Effector memory CD4-positive, alpha-beta T cell (primary cell): ENCODE data around the gene SNX19.

Source experiments
- DNase-seq, 3 donors: peaks; one replicate each; pipeline ENCODE4 v3.0.0-alpha.2; 2020
- H3K27ac ChIP-seq: 2 replicates; pipeline ENCODE4 v1.7.0; 2013; ENCODE audit warnings: mild to moderate bottlenecking, low read length, moderate library complexity; ENCODE audit not compliant: insufficient read depth, poor library complexity, severe bottlenecking
- H3K27me3 ChIP-seq: replicated peaks from 2 replicates; pipeline ENCODE4 v1.7.0; 2013; ENCODE audit warnings: mild to moderate bottlenecking, low read length; ENCODE audit not compliant: insufficient read depth, control insufficient read depth, poor library complexity, severe bottlenecking
- H3K36me3 ChIP-seq: 2 replicates; pipeline ENCODE4 v1.7.0; 2013; ENCODE audit warnings: mild to moderate bottlenecking, low read length, moderate library complexity; ENCODE audit not compliant: control insufficient read depth, insufficient read depth
- H3K4me1 ChIP-seq: 2 replicates; pipeline ENCODE4 v1.7.0; 2013; ENCODE audit warnings: low read length, mild to moderate bottlenecking; ENCODE audit not compliant: control insufficient read depth, insufficient read depth, poor library complexity, severe bottlenecking
- H3K4me3 ChIP-seq: 2 replicates; pipeline ENCODE4 v1.7.0; 2013; ENCODE audit warnings: low read length, low read depth, mild to moderate bottlenecking; ENCODE audit not compliant: insufficient read depth, poor library complexity, severe bottlenecking
- H3K9me3 ChIP-seq: 2 replicates; pipeline ENCODE4 v1.7.0; 2013; ENCODE audit warnings: mild to moderate bottlenecking, low read length, moderate library complexity; ENCODE audit not compliant: control insufficient read depth

The SNX19 gene

DNA sequence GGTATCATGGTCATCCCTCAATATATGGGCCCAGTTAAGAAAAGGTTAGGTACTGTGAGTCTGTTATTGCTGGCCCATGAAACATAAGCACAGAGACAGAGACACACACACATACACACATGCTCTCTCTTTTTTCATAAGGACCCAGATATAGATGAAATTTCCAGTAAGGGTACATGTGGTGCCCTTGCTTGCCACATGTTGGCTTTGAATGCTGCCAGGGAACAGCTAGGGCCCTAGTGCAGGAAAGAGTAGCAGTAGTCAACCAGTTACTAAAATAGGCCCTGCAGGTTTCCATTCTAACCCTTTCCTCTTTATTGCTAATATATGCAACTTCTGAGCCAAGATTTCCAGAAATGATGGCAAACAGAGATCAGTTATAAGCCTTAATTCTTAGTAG lies 9.1 kb downstream of the SNX19 start:
- no peaks in the 10 kb centered on the region for H3K27me3 ChIP-seq
- no peak overlapping the region for H3K4me3 ChIP-seq
- H3K9me3 ChIP-seq: no peaks in the 10 kb centered on the region
- H3K27ac ChIP-seq: no peak overlapping the region
- no peak for DNase-seq
- peaks cover 78% of the 10 kb centered on the region for H3K36me3 ChIP-seq
- no peaks in the 10 kb centered on the region for H3K4me1 ChIP-seq

- H3K27me3 ChIP-seq: no peaks in the 10 kb centered on the region
- H3K4me3 ChIP-seq: no peak overlapping the region
- H3K4me1 ChIP-seq: no peaks in the 10 kb centered on the region
- no peak overlapping the region for H3K27ac ChIP-seq
- H3K9me3 ChIP-seq: no peaks in the 10 kb centered on the region
- no peak for DNase-seq
- H3K36me3 ChIP-seq: peaks cover 85% of the 10 kb centered on the region
These were observed 9.7 kb downstream of the SNX19 start for GRCh38 chr11:130906616-130907015.

DNA sequence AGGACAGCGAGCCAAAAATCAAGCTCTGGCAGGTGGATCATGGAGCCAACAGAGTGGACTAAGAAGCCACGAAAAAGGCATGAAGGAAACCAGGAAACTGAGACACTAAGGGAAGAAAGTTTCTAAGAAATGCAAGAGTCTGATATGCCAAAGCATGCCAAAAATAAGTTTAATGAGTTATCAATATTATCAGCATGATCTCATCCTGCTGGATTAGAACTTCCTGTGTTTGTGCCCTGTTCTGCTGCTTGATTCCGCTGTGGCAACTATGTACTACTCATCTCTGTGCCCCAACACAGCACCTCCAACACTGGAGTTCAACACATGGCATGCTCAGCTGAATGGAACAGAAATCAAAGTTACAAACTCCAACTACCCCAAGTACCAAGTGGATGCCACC lies 10.8 kb downstream of the SNX19 start:
- Histone ChIP-seq H3K27me3 (no peaks in the 10 kb centered on the region), H3K4me1 (no peaks in the 10 kb centered on the region), H3K9me3 (no peaks in the 10 kb centered on the region), H3K27ac (no peak overlapping the region), H3K36me3 (peaks cover 94% of the 10 kb centered on the region), H3K4me3 (no peak overlapping the region)
- DNase-seq: no peak

GRCh38 chr11:130904380-130904779 lies 11.9 kb downstream of the SNX19 start:
- no peaks in the 10 kb centered on the region for H3K4me1 ChIP-seq
- H3K9me3 ChIP-seq: no peaks in the 10 kb centered on the region
- no peaks in the 10 kb centered on the region for H3K27me3 ChIP-seq
- no peak for DNase-seq
- H3K4me3 ChIP-seq: no peak overlapping the region
- H3K36me3 ChIP-seq: peaks cover 94% of the 10 kb centered on the region
- H3K27ac ChIP-seq: no peak overlapping the region

GRCh38 chr11:130902380-130902779 lies 13.9 kb downstream of the SNX19 start:
- no peak for DNase-seq
- Histone ChIP-seq H3K4me3 (no peak overlapping the region), H3K36me3 (peaks cover 97% of the 10 kb centered on the region), H3K27me3 (no peaks in the 10 kb centered on the region), H3K27ac (no peak overlapping the region), H3K9me3 (no peaks in the 10 kb centered on the region), H3K4me1 (no peaks in the 10 kb centered on the region)

DNA sequence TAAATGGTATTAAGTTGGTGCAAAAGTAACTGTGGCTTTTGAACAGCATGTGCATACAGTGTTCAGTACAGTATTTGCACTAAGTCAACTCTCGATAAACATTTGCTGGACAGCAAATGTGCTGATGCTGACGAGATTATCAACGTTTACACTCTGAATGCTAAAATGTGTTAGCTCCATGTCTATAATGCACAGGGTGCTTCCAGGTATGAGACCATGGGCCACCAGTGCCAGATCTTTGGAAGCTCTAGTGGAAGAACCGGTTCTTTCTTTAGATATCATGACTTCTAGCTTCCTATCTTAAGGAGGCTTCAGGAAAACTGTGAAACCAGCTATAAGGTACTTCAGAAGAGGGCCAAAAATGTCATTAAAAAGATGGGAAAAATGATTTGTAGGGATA lies 17.2 kb downstream of the SNX19 start:
- no peak overlapping the region for H3K27ac ChIP-seq
- DNase-seq: no peak
- no peaks in the 10 kb centered on the region for H3K4me1 ChIP-seq
- H3K9me3 ChIP-seq: no peaks in the 10 kb centered on the region
- no peaks in the 10 kb centered on the region for H3K27me3 ChIP-seq
- H3K4me3 ChIP-seq: no peak overlapping the region
- H3K36me3 ChIP-seq: peaks cover 91% of the 10 kb centered on the region

- DNase-seq: no peak
These were observed 18.8 kb downstream of the SNX19 start for GRCh38 chr11:130897262-130898182.

DNA sequence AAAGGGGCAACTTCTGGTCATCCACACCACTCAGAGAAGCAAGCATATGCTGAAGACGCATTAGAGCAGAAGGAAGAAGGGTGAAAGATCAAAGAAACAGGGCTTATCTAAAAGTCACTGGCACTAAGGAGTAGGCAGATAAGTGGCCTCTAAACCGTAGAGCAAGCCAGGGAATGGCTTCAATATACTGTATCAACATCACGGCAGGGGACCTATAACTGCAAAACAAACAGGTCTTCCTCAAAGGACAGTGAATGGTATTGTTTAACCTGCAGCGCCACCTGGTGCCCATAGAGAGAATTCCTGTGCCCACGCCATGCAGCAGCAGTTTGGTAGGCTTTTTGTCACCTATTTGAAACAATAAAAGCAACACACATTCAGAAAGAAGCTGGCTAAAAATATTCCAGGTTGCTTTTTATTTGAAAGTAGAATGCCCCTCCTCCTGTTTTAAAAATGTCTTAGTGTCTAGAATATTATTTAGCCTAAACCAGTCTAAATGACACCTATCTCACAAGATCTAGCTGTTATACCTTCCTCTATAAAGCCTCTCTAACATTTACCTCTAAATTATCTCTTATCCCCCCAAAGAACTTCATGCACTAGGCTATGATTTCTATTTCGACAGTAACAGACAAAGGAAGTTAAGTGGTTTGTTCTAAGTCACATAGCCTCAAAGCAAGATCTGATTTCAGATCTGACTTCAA lies 21.8 kb downstream of the SNX19 start:
- peak; percentile 19 to 53 (median 36) for DNase-seq
- H3K4me3 ChIP-seq: no peak overlapping the region
- H3K27ac ChIP-seq: no peak overlapping the region
- H3K27me3 ChIP-seq: no peaks in the 10 kb centered on the region
- no peaks in the 10 kb centered on the region for H3K9me3 ChIP-seq
- H3K36me3 ChIP-seq: peaks cover 68% of the 10 kb centered on the region
- no peaks in the 10 kb centered on the region for H3K4me1 ChIP-seq

More at GRCh38 chr11:130897262-130898182, 18.8 kb downstream of the SNX19 start:
- no peak overlapping the region for H3K4me3 ChIP-seq
- H3K9me3 ChIP-seq: no peaks in the 10 kb centered on the region
- no peak overlapping the region for H3K27ac ChIP-seq
- no peaks in the 10 kb centered on the region for H3K4me1 ChIP-seq
- no peaks in the 10 kb centered on the region for H3K27me3 ChIP-seq
- H3K36me3 ChIP-seq: peaks cover 93% of the 10 kb centered on the region

DNA sequence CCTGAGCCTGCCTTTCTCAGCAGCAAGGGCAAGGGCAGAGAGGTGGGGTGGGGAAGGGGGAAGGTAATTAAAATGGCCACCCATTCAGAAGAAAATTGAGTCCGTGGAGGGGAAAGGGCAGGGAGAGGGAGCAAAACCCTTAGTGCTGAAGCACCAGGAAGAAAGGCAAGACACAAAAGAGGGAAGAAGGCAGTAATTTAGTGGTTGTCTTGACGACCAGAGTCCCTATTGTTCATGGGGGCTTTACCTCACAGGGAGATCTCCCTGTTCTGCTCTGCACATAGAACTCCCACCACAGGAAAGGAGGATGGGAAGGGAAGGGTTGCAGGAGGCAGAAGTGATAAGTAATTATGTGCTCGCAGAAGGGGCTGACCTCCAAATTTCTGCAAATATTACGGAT lies 23.4 kb downstream of the SNX19 start:
- H3K4me1 ChIP-seq: no peaks in the 10 kb centered on the region
- H3K9me3 ChIP-seq: no peaks in the 10 kb centered on the region
- no peak overlapping the region for H3K27ac ChIP-seq
- no peak for DNase-seq
- H3K4me3 ChIP-seq: no peak overlapping the region
- no peaks in the 10 kb centered on the region for H3K27me3 ChIP-seq
- peaks cover 55% of the 10 kb centered on the region for H3K36me3 ChIP-seq

- no peaks in the 10 kb centered on the region for H3K27me3 ChIP-seq
- peaks cover 45% of the 10 kb centered on the region for H3K36me3 ChIP-seq
- DNase-seq: no peak
- no peak overlapping the region for H3K27ac ChIP-seq
- no peak overlapping the region for H3K4me3 ChIP-seq
- H3K9me3 ChIP-seq: no peaks in the 10 kb centered on the region
- no peaks in the 10 kb centered on the region for H3K4me1 ChIP-seq
These were observed 25.0 kb downstream of the SNX19 start for GRCh38 chr11:130891326-130891725.
